Fibroblast of the conjunctiva (primary cell): ENCODE data around the gene DDX25.

Source experiments
- DNase-seq: peaks from one replicate; pipeline ENCODE4 v3.0.0-alpha.2; 2010; ENCODE audit warnings: low read depth

Gene DDX25

GRCh38 chr11:125978181-125978716, 73.9 kb downstream of the DDX25 start:
- DNase-seq, result no peak
